SU-DHL-6 (cell line): ENCODE measurements around the gene COL5A1.

ENCODE experiments used
- EZH2phosphoT487 ChIP-seq: fragments of 200-600 bp; sonication (generic), shearing (Covaris generic); conservative IDR thresholded peaks from 2 replicates; pipeline ENCODE4 v1.6.1; 2018; ENCODE audit warnings: mild to moderate bottlenecking, antibody characterized with exemption, low read length, moderate library complexity, mixed read lengths
- TF ChIP-seq, protein P1 (sequence below): fragments of 200-600 bp; sonication (generic); IDR thresholded peaks from one replicate; pipeline ENCODE4 v1.5.1; 2017; ENCODE audit warnings: antibody characterized with exemption, mild to moderate bottlenecking, low read length, moderate library complexity; ENCODE audit not compliant: insufficient read depth, poor library complexity, severe bottlenecking

DNA sequence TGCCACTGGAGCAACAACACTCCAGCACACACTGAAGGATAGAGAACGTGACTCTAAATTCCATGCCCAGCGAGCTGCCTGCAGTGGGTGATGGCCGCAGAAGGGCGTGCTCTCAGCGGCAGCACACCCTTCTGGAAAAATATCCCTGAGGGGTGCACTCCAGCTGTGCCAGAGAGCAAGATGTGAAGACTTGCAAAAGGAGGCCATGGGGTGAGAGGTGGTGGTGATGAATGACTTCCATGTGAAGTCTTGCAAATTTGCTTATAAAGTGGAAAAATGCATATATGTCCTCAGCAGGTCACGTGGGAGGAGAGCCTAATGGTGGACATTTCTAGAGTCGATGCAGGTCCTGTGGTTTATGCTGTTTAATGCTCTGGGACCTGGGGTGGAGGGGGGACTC is 39.8 kb upstream of the COL5A1 start:
- TF ChIP-seq, protein P1, sequence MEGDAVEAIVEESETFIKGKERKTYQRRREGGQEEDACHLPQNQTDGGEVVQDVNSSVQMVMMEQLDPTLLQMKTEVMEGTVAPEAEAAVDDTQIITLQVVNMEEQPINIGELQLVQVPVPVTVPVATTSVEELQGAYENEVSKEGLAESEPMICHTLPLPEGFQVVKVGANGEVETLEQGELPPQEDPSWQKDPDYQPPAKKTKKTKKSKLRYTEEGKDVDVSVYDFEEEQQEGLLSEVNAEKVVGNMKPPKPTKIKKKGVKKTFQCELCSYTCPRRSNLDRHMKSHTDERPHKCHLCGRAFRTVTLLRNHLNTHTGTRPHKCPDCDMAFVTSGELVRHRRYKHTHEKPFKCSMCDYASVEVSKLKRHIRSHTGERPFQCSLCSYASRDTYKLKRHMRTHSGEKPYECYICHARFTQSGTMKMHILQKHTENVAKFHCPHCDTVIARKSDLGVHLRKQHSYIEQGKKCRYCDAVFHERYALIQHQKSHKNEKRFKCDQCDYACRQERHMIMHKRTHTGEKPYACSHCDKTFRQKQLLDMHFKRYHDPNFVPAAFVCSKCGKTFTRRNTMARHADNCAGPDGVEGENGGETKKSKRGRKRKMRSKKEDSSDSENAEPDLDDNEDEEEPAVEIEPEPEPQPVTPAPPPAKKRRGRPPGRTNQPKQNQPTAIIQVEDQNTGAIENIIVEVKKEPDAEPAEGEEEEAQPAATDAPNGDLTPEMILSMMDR, result no peak
- TF ChIP-seq EZH2phosphoT487, result no peak
